IMR-90 (cell line): ENCODE results near the gene MMP2. TPM values are rescaled to one million over a fixed set of nuclear protein-coding genes. Genes with fewer than 3 reads are reported as not detected.

Source experiments
- ATAC-seq: fragments of 200-7000 bp; cut with Tn5 transposase; 2 replicates; pipeline ENCODE4 v1.9.1; 2020; ENCODE audit warnings: low read depth, mild to moderate bottlenecking, moderate library complexity
- BruUV-seq: library from RNA; stranded (reverse); fragments of 400-500 nt; replicated peaks from 2 replicates; lab custom pipeline; 2021; lab: Mats Ljungman, UMichigan
- CTCF ChIA-PET: fragments of 300-600 bp; formaldehyde crosslinking; extraction: SDS; loops from one replicate; lab custom pipeline; 2021; ENCODE audit warnings: antibody characterized with exemption; lab: Yijun Ruan, JAX
- POLR2A ChIA-PET: fragments of 300-600 bp; sonication (Branson Sonifier 250); formaldehyde crosslinking; loops from one replicate; lab custom pipeline; 2022; ENCODE audit warnings: antibody characterized with exemption; ENCODE audit not compliant: unreplicated experiment; lab: Charles Lee
- DNase-seq: peaks from one replicate; pipeline ENCODE4 v3.0.0; 2013
- H2AFZ ChIP-seq: replicated peaks from 2 replicates; pipeline ENCODE3; 2013; ENCODE audit warnings: low read length, mild to moderate bottlenecking; ENCODE audit not compliant: poor library complexity
- H2AK5ac ChIP-seq: 2 replicates; pipeline ENCODE4 v1.6.1; 2013; ENCODE audit warnings: low read depth, low read length, inconsistent platforms
- H2AK9ac ChIP-seq: replicated peaks from 2 replicates; pipeline ENCODE3; 2013; ENCODE audit warnings: mild to moderate bottlenecking, low read depth, low read length, moderate library complexity; ENCODE audit not compliant: poor library complexity
- H2BK120ac ChIP-seq: 2 replicates; pipeline ENCODE4 v1.6.1; 2013; ENCODE audit warnings: low read depth, low read length, inconsistent platforms
- H2BK15ac ChIP-seq: 3 replicates; pipeline ENCODE4 v1.6.1; 2013; ENCODE audit warnings: low read depth, low read length, inconsistent platforms
- H2BK20ac ChIP-seq: 2 replicates; pipeline ENCODE4 v1.6.1; 2013; ENCODE audit warnings: low read depth, mild to moderate bottlenecking, inconsistent platforms, low read length, moderate library complexity
- H2BK5ac ChIP-seq: 2 replicates; pipeline ENCODE4 v1.6.1; 2013; ENCODE audit warnings: mild to moderate bottlenecking, low read depth, low read length, inconsistent platforms; ENCODE audit not compliant: poor library complexity, severe bottlenecking
- H3K14ac ChIP-seq: replicated peaks from 2 replicates; pipeline ENCODE4 v1.6.1; 2013; ENCODE audit warnings: low read depth, low read length, inconsistent platforms
- H3K18ac ChIP-seq: 2 replicates; pipeline ENCODE4 v1.6.1; 2013; ENCODE audit warnings: low read depth, low read length, control low read depth
- H3K23ac ChIP-seq: 2 replicates; pipeline ENCODE4 v1.6.1; 2013; ENCODE audit warnings: low read depth, low read length, inconsistent platforms
- H3K27ac ChIP-seq: 2 replicates; pipeline ENCODE4 v1.5.1; 2013; ENCODE audit warnings: mild to moderate bottlenecking, control low read depth, low read length; ENCODE audit not compliant: insufficient read depth
- H3K27me3 ChIP-seq: 2 replicates; pipeline ENCODE4 v1.6.1; 2013; ENCODE audit warnings: low read length; ENCODE audit not compliant: control insufficient read depth, insufficient read depth
- H3K36me3 ChIP-seq: 2 replicates; pipeline ENCODE4 v1.6.1; 2013; ENCODE audit warnings: low read length, mixed read lengths; ENCODE audit not compliant: control insufficient read depth, insufficient read depth
- H3K4ac ChIP-seq: 2 replicates; pipeline ENCODE4 v1.6.1; 2013; ENCODE audit warnings: low read depth, low read length, inconsistent platforms
- H3K4me1 ChIP-seq: 2 replicates; pipeline ENCODE4 v1.6.1; 2013; ENCODE audit warnings: low read length, mixed read lengths; ENCODE audit not compliant: control insufficient read depth, insufficient read depth
- H3K4me2 ChIP-seq: 2 replicates; pipeline ENCODE4 v1.6.1; 2013; ENCODE audit warnings: low read depth, mild to moderate bottlenecking, control low read depth, low read length, moderate library complexity
- H3K4me3 ChIP-seq: 2 replicates; pipeline ENCODE4 v1.5.1; 2013; ENCODE audit warnings: low read depth, mild to moderate bottlenecking, control low read depth, low read length, moderate library complexity; ENCODE audit not compliant: insufficient read depth
- H3K56ac ChIP-seq: 2 replicates; pipeline ENCODE4 v1.6.1; 2013; ENCODE audit warnings: low read length, inconsistent platforms; ENCODE audit not compliant: insufficient read depth; ENCODE audit errors: extremely low read depth
- H3K79me1 ChIP-seq, 2 experiments: 2 replicates each; pipeline ENCODE4 v1.6.1; 2013; ENCODE audit warnings: low read length in 2 of 2, inconsistent platforms in 1 of 2, low read depth in 1 of 2
- H3K9ac ChIP-seq: 2 replicates; pipeline ENCODE4 v1.6.1; 2013; ENCODE audit warnings: low read depth, low read length, control low read depth
- H3K9me1 ChIP-seq: 2 replicates; pipeline ENCODE4 v1.6.1; 2013; ENCODE audit warnings: low read length, inconsistent platforms; ENCODE audit not compliant: insufficient read depth
- H3K9me3 ChIP-seq: 2 replicates; pipeline ENCODE4 v1.6.1; 2013; ENCODE audit warnings: low read length; ENCODE audit not compliant: control insufficient read depth, insufficient read depth
- H4K20me1 ChIP-seq: 2 replicates; pipeline ENCODE4 v1.6.1; 2013; ENCODE audit warnings: low read length, inconsistent platforms; ENCODE audit not compliant: insufficient read depth
- H4K5ac ChIP-seq: 2 replicates; pipeline ENCODE4 v1.6.1; 2013; ENCODE audit warnings: mild to moderate bottlenecking, low read depth, low read length, control low read depth
- H4K8ac ChIP-seq, 2 experiments: 2 replicates each; pipeline ENCODE4 v1.6.1; 2013; ENCODE audit warnings: low read depth in 2 of 2, low read length in 2 of 2, control low read depth in 1 of 2, inconsistent platforms in 1 of 2
- H4K91ac ChIP-seq: 2 replicates; pipeline ENCODE4 v1.6.1; 2013; ENCODE audit warnings: low read depth, low read length, inconsistent platforms; ENCODE audit not compliant: insufficient read depth
- CEBPB ChIP-seq: IDR thresholded peaks from 2 replicates; pipeline ENCODE4 v1.6.1; 2012; ENCODE audit warnings: low read depth, low read length, improper control_type of control experiment
- CHD1 ChIP-seq: IDR thresholded peaks from 2 replicates; pipeline ENCODE4 v1.6.1; 2012; ENCODE audit warnings: low read depth, low read length, improper control_type of control experiment
- CTCF ChIP-seq: conservative IDR thresholded peaks from 2 replicates; pipeline ENCODE4 v1.5.1; 2012; ENCODE audit warnings: mild to moderate bottlenecking, low read depth, low read length, improper control_type of control experiment
- ELK1 ChIP-seq: fragments of 150-350 bp; IDR thresholded peaks from 2 replicates; pipeline ENCODE4 v1.6.1; 2016; ENCODE audit warnings: low read depth, mild to moderate bottlenecking, low read length, moderate library complexity, borderline replicate concordance
- FOS ChIP-seq: fragments of 150-350 bp; IDR thresholded peaks from 2 replicates; pipeline ENCODE4 v1.6.1; 2016; ENCODE audit warnings: low read depth, low read length
- MAFK ChIP-seq: IDR thresholded peaks from 2 replicates; pipeline ENCODE4 v1.6.1; 2012; ENCODE audit warnings: low read depth, low read length, improper control_type of control experiment
- MAZ ChIP-seq: IDR thresholded peaks from 2 replicates; pipeline ENCODE4 v1.6.1; 2012; ENCODE audit warnings: low read depth, mild to moderate bottlenecking, low read length, improper control_type of control experiment, moderate library complexity, borderline replicate concordance
- MXI1 ChIP-seq: IDR thresholded peaks from 2 replicates; pipeline ENCODE4 v1.6.1; 2012; ENCODE audit warnings: low read depth, mild to moderate bottlenecking, low read length, moderate library complexity, borderline replicate concordance
- NFE2L2 ChIP-seq: fragments of 150-350 bp; IDR thresholded peaks from 2 replicates; pipeline ENCODE4 v1.6.1; 2016; ENCODE audit warnings: low read depth, mild to moderate bottlenecking, low read length
- POLR2A ChIP-seq: IDR thresholded peaks from 2 replicates; pipeline ENCODE4 v1.6.1; 2012; ENCODE audit warnings: mild to moderate bottlenecking, low read depth, low read length
- RAD21 ChIP-seq: IDR thresholded peaks from 2 replicates; pipeline ENCODE4 v1.6.1; 2012; ENCODE audit warnings: low read length, improper control_type of control experiment
- RCOR1 ChIP-seq: IDR thresholded peaks from 2 replicates; pipeline ENCODE4 v1.6.1; 2012; ENCODE audit warnings: mild to moderate bottlenecking, low read length, improper control_type of control experiment; ENCODE audit not compliant: insufficient replicate concordance
- RFX5 ChIP-seq: IDR thresholded peaks from 2 replicates; pipeline ENCODE4 v1.8.0; 2012; ENCODE audit warnings: low read depth, mild to moderate bottlenecking, low read length, moderate library complexity
- SMC3 ChIP-seq: fragments of 150-350 bp; IDR thresholded peaks from 2 replicates; pipeline ENCODE4 v1.6.1; 2016; ENCODE audit warnings: low read depth, mild to moderate bottlenecking, antibody characterized with exemption, low read length, moderate library complexity
- WGBS, 2 experiments: methylation state at CpG; one replicate each; pipeline versions ENCODE4 v1.1.5 to v1.1.7; 2013; ENCODE audit warnings: missing lambda C conversion rate in 2 of 2; ENCODE audit not compliant: insufficient read length in 1 of 2; ENCODE audit errors: extremely low coverage in 2 of 2; 5-methylcytosine and 5-hydroxymethylcytosine counted together
- dilution Hi-C: fragments of 300-500 bp; cut with HindIII; formaldehyde crosslinking; loops from one replicate; pipeline ENCODE4 v1.14.3; 2018; ENCODE audit warnings: low sequenced_read_pairs; ENCODE audit not compliant: unreplicated experiment
- in situ Hi-C: fragments of 300-500 bp; cut with MboI; formaldehyde crosslinking; loops from 3 replicates; pipeline ENCODE4 v1.14.3; 2019; ENCODE audit warnings: low sequenced_read_pairs, inconsistent platforms, mixed read lengths
- intact Hi-C: fragments of 100-400 bp; cut with micrococcal nuclease; formaldehyde crosslinking; loops from 2 replicates; pipeline ENCODE4 v1.10.0; 2022
- polyA plus RNA-seq, 3 experiments: library from polyadenylated mRNA; depleted of rRNA; stranded (reverse); fragments of >200 nt; gene quantifications; 2 replicates each; pipeline ENCODE4 v1.2.3, GENCODE V29; 2012; ENCODE audit warnings: low replicate concordance in 1 of 3
- total RNA-seq: library from RNA; depleted of rRNA; stranded (reverse); fragments of >200 nt; gene quantifications from 2 replicates; pipeline ENCODE4 v1.2.3, GENCODE V29; 2012
- TF ChIP-seq, protein P1 (sequence below): fragments of 150-350 bp; IDR thresholded peaks from 2 replicates; pipeline ENCODE4 v1.6.1; 2017; ENCODE audit warnings: mild to moderate bottlenecking, antibody characterized with exemption, low read length, low read depth

MMP2 gene
- total and polyA plus RNA-seq, 2 of the 4 experiments (the other 2 are of a cell fraction), result 240 to 574 TPM

- H2AFZ ChIP-seq, result peak overlapping the region; percentile 91
- no TSS peak for BruUV-seq
- CTCF ChIA-PET, result interaction anchor here (0.8 kb wide), 1 partner anchor 15 kb away, joined by 4 read pairs; no protein-coding TSS in a partner anchor
- no peak for TF ChIP-seq CHD1
- peak; percentile 76 for TF ChIP-seq MXI1
- peak; percentile 100 for TF ChIP-seq CEBPB
- no peak for TF ChIP-seq CTCF
- TF ChIP-seq MAFK, result no peak
- TF ChIP-seq FOS, result no peak
- TF ChIP-seq RCOR1, result no peak
- no peak for TF ChIP-seq RFX5
- TF ChIP-seq SMC3, result no peak
- TF ChIP-seq MAZ, result peak; percentile 90; the same call in 1 of the 2 replicates
- no peak for TF ChIP-seq ELK1
- TF ChIP-seq RAD21, result no peak
- peak; percentile 72; the same call in 1 of the 2 replicates for TF ChIP-seq POLR2A
- no peak for TF ChIP-seq NFE2L2
- TF ChIP-seq, protein P1, sequence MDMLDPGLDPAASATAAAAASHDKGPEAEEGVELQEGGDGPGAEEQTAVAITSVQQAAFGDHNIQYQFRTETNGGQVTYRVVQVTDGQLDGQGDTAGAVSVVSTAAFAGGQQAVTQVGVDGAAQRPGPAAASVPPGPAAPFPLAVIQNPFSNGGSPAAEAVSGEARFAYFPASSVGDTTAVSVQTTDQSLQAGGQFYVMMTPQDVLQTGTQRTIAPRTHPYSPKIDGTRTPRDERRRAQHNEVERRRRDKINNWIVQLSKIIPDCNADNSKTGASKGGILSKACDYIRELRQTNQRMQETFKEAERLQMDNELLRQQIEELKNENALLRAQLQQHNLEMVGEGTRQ, result no peak
These were observed 1.2 kb downstream of the MMP2 start for GRCh38 chr16:55480228-55480655.

More at GRCh38 chr16:55480228-55480655, 1.2 kb downstream of the MMP2 start:
- Histone ChIP-seq H4K8ac (peak overlapping the region; percentile 85 to 86; a peak in 3 of 4 replicates), H4K91ac (peak overlapping the region; percentile 89), H3K14ac (peak overlapping the region; percentile 92), H3K27me3 (no peaks in the 10 kb centered on the region), H3K9me3 (no peaks in the 10 kb centered on the region), H3K56ac (peak overlapping the region; percentile 90), H3K18ac (peak overlapping the region; percentile 87), H3K23ac (peak overlapping the region; percentile 96), H2BK15ac (peak overlapping the region; percentile 67; the same call in 2 of the 3 replicates), H3K4me3 (peak overlapping the region; percentile 85), H2BK20ac (peak overlapping the region; percentile 27; the same call in 1 of the 2 replicates), H2AK9ac (peak overlapping the region; percentile 98), H2BK120ac (peak overlapping the region; percentile 90), H4K5ac (peak overlapping the region; percentile 66), H3K4ac (peak overlapping the region; percentile 97), H3K79me1 (peaks cover 34 to 55% of the 10 kb centered on the region in 2 experiments), H3K9ac (peak overlapping the region; percentile 76), H3K9me1 (peaks cover 25% of the 10 kb centered on the region), H3K36me3 (peaks cover 27% of the 10 kb centered on the region), H2AK5ac (peak overlapping the region; percentile 62; the same call in 1 of the 2 replicates), H3K4me2 (peak overlapping the region; percentile 93), H3K4me1 (peaks cover 9% of the 10 kb centered on the region), H4K20me1 (peaks cover 23% of the 10 kb centered on the region; the same call in 1 of the 2 replicates), H2BK5ac (peak overlapping the region; percentile 51), H3K27ac (peak overlapping the region; percentile 85)
- peak; percentile 72 for ATAC-seq
- POLR2A ChIA-PET, result interaction anchor here (0.6 to 1.2 kb wide), 3 partner anchors 19 to 63 kb away, joined by 3 to 4 read pairs (median 3); no protein-coding TSS in a partner anchor
- peak; percentile 93 for DNase-seq
- intact Hi-C loops, result loop anchor here (1.0 to 2.0 kb wide), 2 partner anchors 15 to 20 kb away; no protein-coding TSS in a partner anchor
- WGBS, 2 experiments, result 0% methylated on average over 1 of the region's 25 CpGs; no CpG with 5 or more reads in 1 of the 2 experiments
- in situ Hi-C loops, result loop anchor here (25.0 kb wide), 1 partner anchor 882 kb away; no protein-coding TSS in a partner anchor
- dilution Hi-C loops, result no loop called here
